Islet of Langerhans (tissue), 1 donor: ENCODE data around the gene RFX2.
"Not testable (repeated sequence)": the region's sequence is repeated elsewhere in the genome, so short reads cannot be mapped to it uniquely, and the experiment has no call there.

Experiments used
- FAIRE-seq: peaks from one replicate; lab custom pipeline; 2011; peaks lifted over from hg19 to GRCh38; lab: Jason Lieb, UNC

Gene RFX2

GRCh38 chr19:6074709-6075403, 35.4 kb downstream of the RFX2 start:
- no peak for FAIRE-seq

- no peak for FAIRE-seq
These were observed 36.2 kb downstream of the RFX2 start for GRCh38 chr19:6073858-6074708.

- FAIRE-seq = not testable (repeated sequence)
These were observed 37.1 kb downstream of the RFX2 start for GRCh38 chr19:6073233-6073632.

- no peak for FAIRE-seq
These were observed 38.4 kb downstream of the RFX2 start for GRCh38 chr19:6071875-6072274.

- FAIRE-seq = no peak
These were observed 39.4 kb downstream of the RFX2 start for GRCh38 chr19:6070720-6071485.

GRCh38 chr19:6070207-6070681, 40.1 kb downstream of the RFX2 start:
- FAIRE-seq = no peak

- FAIRE-seq = no peak
These were observed 41.0 kb downstream of the RFX2 start for GRCh38 chr19:6069268-6069791.

- FAIRE-seq = no peak
These were observed 41.6 kb downstream of the RFX2 start for GRCh38 chr19:6068711-6069110.

GRCh38 chr19:6067975-6068374, 42.3 kb downstream of the RFX2 start:
- no peak for FAIRE-seq

- FAIRE-seq = peak; percentile 99
These were observed 43.3 kb downstream of the RFX2 start for GRCh38 chr19:6066661-6067646.

GRCh38 chr19:6065685-6066374, 44.5 kb downstream of the RFX2 start:
- no peak for FAIRE-seq

- no peak for FAIRE-seq
These were observed 45.8 kb downstream of the RFX2 start for GRCh38 chr19:6064336-6065073.

GRCh38 chr19:6063576-6064335, 46.5 kb downstream of the RFX2 start:
- no peak for FAIRE-seq

- FAIRE-seq = no peak
These were observed 47.2 kb downstream of the RFX2 start for GRCh38 chr19:6062961-6063575.

- no peak for FAIRE-seq
These were observed 48.0 kb downstream of the RFX2 start for GRCh38 chr19:6062274-6062673.

- no peak for FAIRE-seq
These were observed 48.7 kb downstream of the RFX2 start for GRCh38 chr19:6061376-6062130.

GRCh38 chr19:6060600-6061375, 49.5 kb downstream of the RFX2 start:
- no peak for FAIRE-seq
